GM06990 (cell line): ENCODE data around the gene EP400.
"Not testable (repeated sequence)": the region's sequence is repeated elsewhere in the genome, so short reads cannot be mapped to it uniquely, and the experiment has no call there.

Experiments used
- DNase-seq: peaks from one replicate; pipeline ENCODE4 v3.0.0-alpha.2; 2011; ENCODE audit not compliant: insufficient read length; ENCODE audit errors: extremely low read depth
- H3K27me3 ChIP-seq: replicated peaks from 2 replicates; pipeline ENCODE4 v1.6.0; 2011; ENCODE audit warnings: low read length; ENCODE audit not compliant: control insufficient read depth, insufficient read depth
- H3K36me3 ChIP-seq: 2 replicates; pipeline ENCODE4 v1.5.1; 2011; ENCODE audit warnings: low read length; ENCODE audit not compliant: control insufficient read depth, insufficient read depth
- H3K4me3 ChIP-seq: replicated peaks from 2 replicates; pipeline ENCODE4 v1.5.1; 2011; ENCODE audit warnings: low read depth, mild to moderate bottlenecking, control low read depth, low read length
- TF ChIP-seq, protein P1 (sequence below): IDR thresholded peaks from 2 replicates; pipeline ENCODE4 v1.5.1; 2011; ENCODE audit warnings: low read length, control low read depth, mild to moderate bottlenecking, inconsistent platforms; ENCODE audit not compliant: insufficient read depth, poor library complexity, severe bottlenecking

EP400 gene

GRCh38 chr12:132046561-132046960 is 96.8 kb downstream of the EP400 start:
- DNase-seq: no peak
- peaks cover 46% of the 10 kb centered on the region for H3K36me3 ChIP-seq
- TF ChIP-seq, protein P1, sequence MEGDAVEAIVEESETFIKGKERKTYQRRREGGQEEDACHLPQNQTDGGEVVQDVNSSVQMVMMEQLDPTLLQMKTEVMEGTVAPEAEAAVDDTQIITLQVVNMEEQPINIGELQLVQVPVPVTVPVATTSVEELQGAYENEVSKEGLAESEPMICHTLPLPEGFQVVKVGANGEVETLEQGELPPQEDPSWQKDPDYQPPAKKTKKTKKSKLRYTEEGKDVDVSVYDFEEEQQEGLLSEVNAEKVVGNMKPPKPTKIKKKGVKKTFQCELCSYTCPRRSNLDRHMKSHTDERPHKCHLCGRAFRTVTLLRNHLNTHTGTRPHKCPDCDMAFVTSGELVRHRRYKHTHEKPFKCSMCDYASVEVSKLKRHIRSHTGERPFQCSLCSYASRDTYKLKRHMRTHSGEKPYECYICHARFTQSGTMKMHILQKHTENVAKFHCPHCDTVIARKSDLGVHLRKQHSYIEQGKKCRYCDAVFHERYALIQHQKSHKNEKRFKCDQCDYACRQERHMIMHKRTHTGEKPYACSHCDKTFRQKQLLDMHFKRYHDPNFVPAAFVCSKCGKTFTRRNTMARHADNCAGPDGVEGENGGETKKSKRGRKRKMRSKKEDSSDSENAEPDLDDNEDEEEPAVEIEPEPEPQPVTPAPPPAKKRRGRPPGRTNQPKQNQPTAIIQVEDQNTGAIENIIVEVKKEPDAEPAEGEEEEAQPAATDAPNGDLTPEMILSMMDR: no peak
- H3K4me3 ChIP-seq: no peak overlapping the region
- no peaks in the 10 kb centered on the region for H3K27me3 ChIP-seq

DNA sequence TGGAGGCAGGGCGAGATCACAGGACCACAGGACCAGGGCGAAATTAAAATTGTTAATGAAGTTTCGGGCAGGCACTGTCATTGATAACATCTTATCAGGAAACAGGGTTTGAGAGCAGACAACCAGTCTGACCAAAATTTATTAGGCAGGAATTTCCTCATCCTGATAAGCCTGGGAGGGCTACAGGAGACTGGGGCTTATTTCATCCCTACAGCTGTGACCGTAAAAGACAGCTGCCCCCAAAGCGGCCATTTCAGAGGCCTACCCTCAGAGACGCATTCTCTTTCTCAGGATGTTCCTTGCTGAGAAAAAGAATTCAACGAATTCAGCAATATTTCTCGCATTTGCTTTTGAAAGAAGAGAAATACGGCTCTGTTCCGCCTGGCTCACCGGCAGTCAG is 97.9 kb downstream of the EP400 start:
- DNase-seq, H3K27me3 ChIP-seq, H3K4me3 ChIP-seq: not testable (repeated sequence)
- H3K36me3 ChIP-seq: peaks cover 46% of the 10 kb centered on the region

DNA sequence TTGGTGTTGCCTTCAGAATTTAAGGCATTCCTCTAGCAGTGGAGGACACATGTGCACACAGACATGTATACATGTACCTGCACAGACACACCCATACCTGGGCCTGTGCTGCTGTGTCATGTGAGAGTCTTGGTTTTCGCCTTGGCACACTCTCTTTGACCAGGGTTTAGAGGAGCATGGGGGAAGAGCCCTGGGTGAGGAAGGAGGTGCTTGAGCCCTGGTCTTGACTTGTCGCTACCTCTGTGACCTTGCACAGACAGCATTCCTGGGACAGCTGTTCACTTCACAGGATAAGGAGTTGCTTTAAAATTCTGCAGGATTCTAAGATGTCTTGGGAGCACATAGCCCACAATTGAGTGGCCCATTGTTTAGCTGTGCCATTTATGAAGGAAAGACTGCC is 99.7 kb downstream of the EP400 start:
- Histone ChIP-seq H3K36me3 (peaks cover 49% of the 10 kb centered on the region), H3K27me3 (no peaks in the 10 kb centered on the region), H3K4me3 (no peak overlapping the region)
- no peak for DNase-seq
- TF ChIP-seq, protein P1: no peak

GRCh38 chr12:132049876-132050275 is 100.1 kb downstream of the EP400 start:
- TF ChIP-seq, protein P1: no peak
- no peak for DNase-seq
- no peaks in the 10 kb centered on the region for H3K27me3 ChIP-seq
- H3K36me3 ChIP-seq: peaks cover 47% of the 10 kb centered on the region
- H3K4me3 ChIP-seq: no peak overlapping the region

- H3K36me3 ChIP-seq: peaks cover 36% of the 10 kb centered on the region
- TF ChIP-seq, protein P1: peak; percentile 9
- not testable (repeated sequence) for H3K4me3 ChIP-seq, DNase-seq, H3K27me3 ChIP-seq
These were observed 102.0 kb downstream of the EP400 start for GRCh38 chr12:132051718-132052117.

GRCh38 chr12:132052196-132052932 is 102.6 kb downstream of the EP400 start:
- TF ChIP-seq, protein P1: no peak
- DNase-seq: no peak
- Histone ChIP-seq H3K36me3 (peaks cover 35% of the 10 kb centered on the region), H3K27me3 (no peaks in the 10 kb centered on the region), H3K4me3 (no peak overlapping the region)
